Cerebellar nuclear complex (tissue), 1 donor: Measurements from ENCODE around the gene RBBP6.
"Not testable (repeated sequence)": the region's sequence is repeated elsewhere in the genome, so short reads cannot be mapped to it uniquely, and the experiment has no call there.

ENCODE experiments used
- DNase-seq, 2 experiments: peaks; one replicate each; lab custom pipeline; 2025; lab: John Stamatoyannopoulos, UW

Gene RBBP6

GRCh38 chr16:24539295-24539849 lies at the start of gene RBBP6:
Gene RBBP6 (plus strand): TSS chr16:24539566. CDS start chr16:24540627, 1,061 bp downstream.
- DNase-seq: peak; percentile 44 to 81

- DNase-seq: no peak
Observed at GRCh38 chr16:24490866-24491265, 48.5 kb upstream of the RBBP6 start.

- no peak for DNase-seq
Observed at GRCh38 chr16:24491731-24492130, 47.6 kb upstream of the RBBP6 start.

- DNase-seq: no peak
Observed at GRCh38 chr16:24493821-24494220, 45.5 kb upstream of the RBBP6 start.

GRCh38 chr16:24495207-24495606 lies 44.2 kb upstream of the RBBP6 start:
- not testable (repeated sequence) for DNase-seq

- DNase-seq: no peak
Observed at GRCh38 chr16:24497440-24497839, 41.9 kb upstream of the RBBP6 start.

GRCh38 chr16:24499193-24499814 lies 40.1 kb upstream of the RBBP6 start:
- DNase-seq: no peak

GRCh38 chr16:24504472-24505345 lies 34.7 kb upstream of the RBBP6 start:
- DNase-seq: peak in 1 of 2 experiments; percentile 36

GRCh38 chr16:24505959-24506358 lies 33.4 kb upstream of the RBBP6 start:
- DNase-seq: no peak

- no peak for DNase-seq
Observed at GRCh38 chr16:24507959-24508480, 31.3 kb upstream of the RBBP6 start.

GRCh38 chr16:24508614-24509013 lies 30.8 kb upstream of the RBBP6 start:
- no peak for DNase-seq

GRCh38 chr16:24509536-24509935 lies 29.8 kb upstream of the RBBP6 start:
- no peak for DNase-seq

- no peak for DNase-seq
Observed at GRCh38 chr16:24511174-24511573, 28.2 kb upstream of the RBBP6 start.

- peak in 1 of 2 experiments; percentile 39 for DNase-seq
Observed at GRCh38 chr16:24511792-24512191, 27.6 kb upstream of the RBBP6 start.

- DNase-seq: peak; percentile 79 to 94
Observed at GRCh38 chr16:24514096-24514495, 25.3 kb upstream of the RBBP6 start.

- peak in 1 of 2 experiments; percentile 19 for DNase-seq
Observed at GRCh38 chr16:24515186-24515585, 24.2 kb upstream of the RBBP6 start.

GRCh38 chr16:24516900-24517669 lies 22.3 kb upstream of the RBBP6 start:
- DNase-seq: peak; percentile 6 to 59

- no peak for DNase-seq
Observed at GRCh38 chr16:24518498-24518897, 20.9 kb upstream of the RBBP6 start.

- no peak for DNase-seq
Observed at GRCh38 chr16:24520983-24521382, 18.4 kb upstream of the RBBP6 start.

- DNase-seq: no peak
Observed at GRCh38 chr16:24522751-24523150, 16.6 kb upstream of the RBBP6 start.

- DNase-seq: no peak
Observed at GRCh38 chr16:24523569-24523968, 15.8 kb upstream of the RBBP6 start.
